Retinal pigment epithelial cell (primary cell): ENCODE results near the gene NPPC.

ENCODE experiments used
- DNase-seq: peaks from one replicate; pipeline ENCODE4 v3.0.0-alpha.2; 2010; ENCODE audit warnings: low read depth
- H3K4me3 ChIP-seq: 2 replicates; pipeline ENCODE4 v1.5.1; 2011; ENCODE audit warnings: mild to moderate bottlenecking, low read length, control low read depth, moderate library complexity
- CTCF ChIP-seq: conservative IDR thresholded peaks from 2 replicates; pipeline ENCODE4 v1.5.1; 2011; ENCODE audit warnings: low read depth, low read length, control low read depth, inconsistent platforms

NPPC gene

GRCh38 chr2:231926180-231926741 is at the start of gene NPPC:
NPPC (minus strand) TSS chr2:231926396; CDS start chr2:231926249, 147 bp downstream.
- TF ChIP-seq CTCF, result peak; percentile 38
- no peak for DNase-seq
- H3K4me3 ChIP-seq, result peak within 1 kb of the TSS; percentile 43

- no peak for TF ChIP-seq CTCF
- no peak for DNase-seq
- no peak overlapping the region for H3K4me3 ChIP-seq
Observed at GRCh38 chr2:231975001-231975400, 48.8 kb upstream of the NPPC start.

GRCh38 chr2:231970461-231970860 is 44.3 kb upstream of the NPPC start:
- DNase-seq, result no peak
- no peak overlapping the region for H3K4me3 ChIP-seq
- TF ChIP-seq CTCF, result no peak

- no peak for DNase-seq
- TF ChIP-seq CTCF, result no peak
- H3K4me3 ChIP-seq, result no peak overlapping the region
Observed at GRCh38 chr2:231968820-231969219, 42.6 kb upstream of the NPPC start.

- DNase-seq, result no peak
- H3K4me3 ChIP-seq, result no peak overlapping the region
Observed at GRCh38 chr2:231966886-231967285, 40.7 kb upstream of the NPPC start.

GRCh38 chr2:231965102-231965501 is 38.9 kb upstream of the NPPC start:
- H3K4me3 ChIP-seq, result no peak overlapping the region
- DNase-seq, result no peak
- TF ChIP-seq CTCF, result no peak

More at GRCh38 chr2:231966886-231967285, 40.7 kb upstream of the NPPC start:
- TF ChIP-seq CTCF, result no peak

GRCh38 chr2:231961349-231962166 is 35.4 kb upstream of the NPPC start, which contains the start of gene DIS3L2:
DIS3L2 (plus strand) TSS chr2:231961713; CDS start chr2:232014928, 53,215 bp downstream.
- DNase-seq, result peak; percentile 29
- no peak for TF ChIP-seq CTCF
- H3K4me3 ChIP-seq, result peak within 1 kb of the TSS; percentile 91
